Ascending aorta (tissue), 2 donors: Measurements from ENCODE around the gene ARFGAP3. TPM values are rescaled to one million over a fixed set of nuclear protein-coding genes. Genes with fewer than 3 reads are reported as not detected.
A peak's percentile ranks its signal among the peaks of the same experiment; 100 is the strongest.

Source experiments
- DNase-seq, 2 donors: peaks; one replicate each; pipeline ENCODE4 v3.0.0-alpha.2; 2019; ENCODE audit warnings: low spot score in 2 of 2
- H3K27ac ChIP-seq, 2 donors: fragments of 200-600 bp; sonication (generic); one replicate each; pipeline ENCODE4 v1.5.1; 2016 to 2017; ENCODE audit warnings: mild to moderate bottlenecking in 1 of 2
- H3K27me3 ChIP-seq: fragments of 200-600 bp; sonication (generic); one replicate; pipeline ENCODE4 v1.5.1; 2017
- H3K36me3 ChIP-seq, 2 donors: fragments of 200-600 bp; sonication (generic); one replicate each; pipeline ENCODE4 v1.5.1; 2016
- H3K4me1 ChIP-seq, 2 donors: fragments of 200-600 bp; sonication (generic); one replicate each; pipeline ENCODE4 v1.5.1; 2016 to 2017; ENCODE audit warnings: mild to moderate bottlenecking in 1 of 2
- H3K4me3 ChIP-seq, 2 donors: fragments of 200-600 bp; sonication (generic); one replicate each; pipeline ENCODE4 v1.5.1; 2016 to 2017; ENCODE audit warnings: mild to moderate bottlenecking in 1 of 2
- H3K9me3 ChIP-seq, 2 donors: fragments of 200-600 bp; sonication (generic); one replicate each; pipeline ENCODE4 v1.5.1; 2016
- CTCF ChIP-seq, 3 experiments: fragments of 200-600 bp in 2 of 3; fragments of 450-650 bp in 1 of 3; sonication (generic) in 2 of 3; IDR thresholded peaks; one replicate each; pipeline ENCODE4 v1.5.1; 2016 to 2019; ENCODE audit warnings: antibody characterized with exemption in 3 of 3, mild to moderate bottlenecking in 1 of 3, moderate library complexity in 1 of 3
- intact Hi-C: fragments of 100-400 bp; cut with DNase I; formaldehyde crosslinking; loops from one replicate; pipeline ENCODE4 v1.15.1; 2023
- total RNA-seq: library from RNA; depleted of rRNA; stranded (reverse); fragments of >200 nt; gene quantifications from one replicate; pipeline ENCODE4 v1.1.0, GENCODE V29; 2016

ARFGAP3 gene
- total RNA-seq = 21.6 TPM

- intact Hi-C loops = loop anchor here (1.0 to 5.0 kb wide), 3 partner anchors 85 to 222 kb away; partner anchors contain the start of gene CYB5R3
- DNase-seq = peak; percentile 65 to 96
- Histone ChIP-seq H3K27ac (peak within 1 kb of the TSS; percentile 94 to 99), H3K27me3 (no peaks in the 10 kb centered on the region), H3K36me3 (no peaks in the 10 kb centered on the region), H3K4me3 (peak within 1 kb of the TSS; percentile 68 to 96), H3K4me1 (peaks cover 8 to 21% of the 10 kb centered on the region in 2 donors), H3K9me3 (no peaks in the 10 kb centered on the region)
- peak in 1 of 3 experiments; percentile 6 for TF ChIP-seq CTCF (IDR thresholded peaks at IDR 0.05)
These were observed at the start of gene ARFGAP3 for GRCh38 chr22:42856865-42857704. ARFGAP3 (minus strand) TSS chr22:42857273; CDS start chr22:42857182, 91 bp downstream.

DNA sequence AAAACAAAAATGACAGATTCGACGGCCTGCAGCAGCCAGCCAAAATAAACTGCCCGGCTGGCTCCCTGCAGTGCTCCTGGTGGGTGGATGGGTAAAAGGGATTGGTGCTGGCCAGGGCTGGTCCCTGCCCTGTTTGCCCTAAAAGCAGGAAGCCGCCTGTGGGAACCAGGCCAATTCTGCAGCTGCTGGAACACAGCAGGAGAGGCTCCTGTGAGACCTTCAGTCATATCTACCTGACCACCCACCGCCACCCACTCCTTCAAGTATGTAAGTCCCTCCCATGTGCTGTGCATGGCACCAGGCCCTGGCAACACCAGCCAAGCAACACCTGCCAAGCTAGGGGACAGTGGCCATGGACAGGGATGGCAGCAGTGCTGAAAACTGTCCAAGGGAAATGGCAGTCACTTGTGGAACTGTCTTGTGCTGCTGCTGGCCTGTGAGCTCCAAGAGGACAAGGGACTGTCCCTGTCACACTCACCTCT is 48.7 kb upstream of the ARFGAP3 start:
- H3K27me3 ChIP-seq = no peaks in the 10 kb centered on the region
- peaks cover 30 to 58% of the 10 kb centered on the region in 2 donors for H3K4me1 ChIP-seq
- DNase-seq = no peak
- intact Hi-C loops = loop anchor here (5.0 kb wide), 1 partner anchor 42 kb away; no protein-coding TSS in a partner anchor
- H3K4me3 ChIP-seq = no peak overlapping the region
- no peaks in the 10 kb centered on the region for H3K9me3 ChIP-seq
- peak overlapping the region; percentile 66 to 87 for H3K27ac ChIP-seq
- TF ChIP-seq CTCF (IDR thresholded peaks at IDR 0.05) = no peak
- H3K36me3 ChIP-seq = peaks cover 5 to 16% of the 10 kb centered on the region in 2 donors

GRCh38 chr22:42905217-42905616 is 48.1 kb upstream of the ARFGAP3 start:
- H3K9me3 ChIP-seq = no peaks in the 10 kb centered on the region
- H3K4me1 ChIP-seq = peaks cover 30 to 58% of the 10 kb centered on the region in 2 donors
- intact Hi-C loops = loop anchor here (5.0 kb wide), 1 partner anchor 42 kb away; no protein-coding TSS in a partner anchor
- peak overlapping the region in 1 of 2 donors; percentile 87 for H3K27ac ChIP-seq
- peaks cover 5 to 11% of the 10 kb centered on the region in 2 donors for H3K36me3 ChIP-seq
- no peak for DNase-seq
- TF ChIP-seq CTCF (IDR thresholded peaks at IDR 0.05) = no peak
- H3K4me3 ChIP-seq = no peak overlapping the region
- H3K27me3 ChIP-seq = no peaks in the 10 kb centered on the region

GRCh38 chr22:42904050-42904449 is 47.0 kb upstream of the ARFGAP3 start:
- Histone ChIP-seq H3K27me3 (no peaks in the 10 kb centered on the region), H3K4me3 (no peak overlapping the region), H3K9me3 (no peaks in the 10 kb centered on the region), H3K27ac (peak overlapping the region in 1 of 2 donors; percentile 12), H3K4me1 (peaks cover 29 to 55% of the 10 kb centered on the region in 2 donors), H3K36me3 (peaks cover under 1 to 11% of the 10 kb centered on the region in 2 donors)
- no peak for DNase-seq
- no peak for TF ChIP-seq CTCF (IDR thresholded peaks at IDR 0.05)
- intact Hi-C loops = no loop called here

- no peak overlapping the region for H3K27ac ChIP-seq
- no peaks in the 10 kb centered on the region for H3K27me3 ChIP-seq
- no peak for TF ChIP-seq CTCF (IDR thresholded peaks at IDR 0.05)
- intact Hi-C loops = no loop called here
- H3K4me1 ChIP-seq = peaks cover 18 to 45% of the 10 kb centered on the region in 2 donors
- no peak for DNase-seq
- no peak overlapping the region for H3K4me3 ChIP-seq
- peaks cover 0 to 11% of the 10 kb centered on the region in 2 donors for H3K36me3 ChIP-seq
- H3K9me3 ChIP-seq = no peaks in the 10 kb centered on the region
These were observed 45.9 kb upstream of the ARFGAP3 start for GRCh38 chr22:42902875-42903510.
